ENCODE data around the gene ADAM15.

Gene ADAM15

GRCh38 chr1:155017041-155017945 lies 33.8 kb upstream of the ADAM15 start:
- DNase-seq (ENCODE audit: low read depth): peak; percentile 76
- H3K4me3 ChIP-seq (ENCODE audit: low read length): peak overlapping the region; percentile 33
- TF ChIP-seq, protein P1, sequence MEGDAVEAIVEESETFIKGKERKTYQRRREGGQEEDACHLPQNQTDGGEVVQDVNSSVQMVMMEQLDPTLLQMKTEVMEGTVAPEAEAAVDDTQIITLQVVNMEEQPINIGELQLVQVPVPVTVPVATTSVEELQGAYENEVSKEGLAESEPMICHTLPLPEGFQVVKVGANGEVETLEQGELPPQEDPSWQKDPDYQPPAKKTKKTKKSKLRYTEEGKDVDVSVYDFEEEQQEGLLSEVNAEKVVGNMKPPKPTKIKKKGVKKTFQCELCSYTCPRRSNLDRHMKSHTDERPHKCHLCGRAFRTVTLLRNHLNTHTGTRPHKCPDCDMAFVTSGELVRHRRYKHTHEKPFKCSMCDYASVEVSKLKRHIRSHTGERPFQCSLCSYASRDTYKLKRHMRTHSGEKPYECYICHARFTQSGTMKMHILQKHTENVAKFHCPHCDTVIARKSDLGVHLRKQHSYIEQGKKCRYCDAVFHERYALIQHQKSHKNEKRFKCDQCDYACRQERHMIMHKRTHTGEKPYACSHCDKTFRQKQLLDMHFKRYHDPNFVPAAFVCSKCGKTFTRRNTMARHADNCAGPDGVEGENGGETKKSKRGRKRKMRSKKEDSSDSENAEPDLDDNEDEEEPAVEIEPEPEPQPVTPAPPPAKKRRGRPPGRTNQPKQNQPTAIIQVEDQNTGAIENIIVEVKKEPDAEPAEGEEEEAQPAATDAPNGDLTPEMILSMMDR (conservative IDR thresholded peaks at IDR 0.05; ENCODE audit: low read length): peak; percentile 95

DNA sequence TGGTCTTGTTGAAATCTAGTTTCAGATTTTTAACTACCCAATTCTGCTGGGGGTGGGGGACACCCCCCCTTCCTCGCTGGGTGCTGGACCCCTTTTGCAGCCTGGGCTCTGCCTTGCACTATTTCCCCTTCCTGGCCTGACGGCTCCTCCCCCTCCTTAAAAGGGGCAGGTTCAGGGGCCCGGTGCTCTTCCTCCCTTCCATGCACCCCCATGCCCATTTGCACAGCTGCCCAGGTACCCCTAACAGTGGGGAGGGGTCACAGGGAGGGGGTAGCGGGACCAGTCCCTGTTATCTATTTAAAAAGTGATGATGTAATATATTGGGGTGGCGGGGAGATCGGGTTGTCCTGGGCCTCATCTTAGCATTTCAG lies 33.2 kb upstream of the ADAM15 start:
- TF ChIP-seq, protein P1 (conservative IDR thresholded peaks at IDR 0.05; ENCODE audit: low read length): no peak
- no peak overlapping the region for H3K4me3 ChIP-seq (ENCODE audit: low read length)

DNA sequence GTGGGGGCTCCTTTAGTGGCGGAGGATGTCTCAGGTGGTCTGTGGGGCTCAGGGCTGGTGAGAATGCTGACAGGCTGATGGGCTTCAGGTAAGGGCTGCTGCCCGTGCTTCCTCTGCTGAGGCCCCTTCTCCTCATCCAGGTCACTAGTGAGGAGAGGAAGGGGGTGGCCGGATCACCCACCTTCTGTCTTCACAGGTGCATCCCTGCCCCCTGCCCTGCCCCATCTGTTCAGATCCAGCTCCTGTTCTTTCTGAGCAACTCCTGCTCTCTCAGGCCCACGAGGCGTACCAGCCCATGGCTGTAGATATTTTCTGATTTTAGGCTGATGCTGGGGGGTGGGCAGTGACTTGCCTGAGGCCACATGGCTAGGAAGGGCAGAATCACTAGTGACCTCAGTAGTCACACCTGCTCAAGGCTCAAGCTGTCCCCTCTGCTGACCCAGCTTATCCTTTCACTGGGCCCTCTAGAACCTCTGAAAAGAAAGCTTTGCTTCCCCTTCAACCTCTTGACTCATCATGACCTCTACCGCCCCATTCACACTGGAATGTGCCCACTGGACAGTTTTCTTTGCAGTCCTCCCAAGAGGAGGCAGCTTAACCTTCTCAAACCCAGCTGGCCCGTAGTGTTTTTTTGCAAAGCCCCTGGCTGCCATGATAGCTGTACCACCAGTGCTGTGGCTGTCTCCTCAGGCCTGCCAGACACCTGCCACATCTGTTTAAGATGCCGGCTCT lies 32.3 kb upstream of the ADAM15 start:
- DNase-seq (ENCODE audit: low read depth): no peak
- TF ChIP-seq, protein P1 (conservative IDR thresholded peaks at IDR 0.05; ENCODE audit: low read length): no peak
- no peak overlapping the region for H3K4me3 ChIP-seq (ENCODE audit: low read length)

More for the DNA sequence above, 33.2 kb upstream of the ADAM15 start:
- no peak for DNase-seq (ENCODE audit: low read depth)

GRCh38 chr1:155019377-155020245 lies 31.5 kb upstream of the ADAM15 start:
- no peak overlapping the region for H3K4me3 ChIP-seq (ENCODE audit: low read length)
- DNase-seq (ENCODE audit: low read depth): no peak
- TF ChIP-seq, protein P1 (conservative IDR thresholded peaks at IDR 0.05; ENCODE audit: low read length): no peak

- TF ChIP-seq, protein P1 (conservative IDR thresholded peaks at IDR 0.05; ENCODE audit: low read length): no peak
- DNase-seq (ENCODE audit: low read depth): peak; percentile 11
- H3K4me3 ChIP-seq (ENCODE audit: low read length): no peak overlapping the region
Measured at GRCh38 chr1:155022136-155022926, 28.8 kb upstream of the ADAM15 start.

- no peak overlapping the region for H3K4me3 ChIP-seq (ENCODE audit: low read length)
- no peak for DNase-seq (ENCODE audit: low read depth)
- TF ChIP-seq, protein P1 (conservative IDR thresholded peaks at IDR 0.05; ENCODE audit: low read length): no peak
Measured at GRCh38 chr1:155022927-155023236, 28.2 kb upstream of the ADAM15 start.
